Stimulated activated CD4-positive, alpha-beta T cell treated with anti-CD3 and anti-CD28 coated beads, Interleukin-15, amount 100 ng/mL, for 48 hours (primary cell): ENCODE results near the gene MXRA8.
"Not testable (repeated sequence)": the region's sequence is repeated elsewhere in the genome, so short reads cannot be mapped to it uniquely, and the experiment has no call there.

ENCODE experiments used
- DNase-seq, 2 donors: peaks; one replicate each; pipeline ENCODE4 v3.0.0-alpha.2; 2020; ENCODE audit warnings: low read depth in 2 of 2

The MXRA8 gene

GRCh38 chr1:1320666-1321448, 37.5 kb downstream of the MXRA8 start:
- no peak for DNase-seq

GRCh38 chr1:1319646-1319941, 38.8 kb downstream of the MXRA8 start:
- no peak for DNase-seq

- no peak for DNase-seq
Observed at GRCh38 chr1:1318777-1319645, 39.3 kb downstream of the MXRA8 start.

GRCh38 chr1:1318131-1318652, 40.2 kb downstream of the MXRA8 start:
- DNase-seq: no peak

GRCh38 chr1:1317420-1317819, 40.9 kb downstream of the MXRA8 start:
- DNase-seq: no peak

GRCh38 chr1:1316199-1316598, 42.2 kb downstream of the MXRA8 start:
- DNase-seq: not testable (repeated sequence)

- DNase-seq: no peak
Observed at GRCh38 chr1:1315435-1315954, 42.9 kb downstream of the MXRA8 start.

GRCh38 chr1:1314678-1315335, 43.5 kb downstream of the MXRA8 start:
- DNase-seq: no peak

- no peak for DNase-seq
Observed at GRCh38 chr1:1314237-1314586, 44.1 kb downstream of the MXRA8 start.

GRCh38 chr1:1313500-1314236, 44.7 kb downstream of the MXRA8 start:
- DNase-seq: no peak

- no peak for DNase-seq
Observed at GRCh38 chr1:1312450-1313314, 45.7 kb downstream of the MXRA8 start.

GRCh38 chr1:1311107-1312104, 46.9 kb downstream of the MXRA8 start:
- no peak for DNase-seq

- DNase-seq: no peak
Observed at GRCh38 chr1:1310476-1311053, 47.8 kb downstream of the MXRA8 start.

GRCh38 chr1:1310109-1310385, 48.3 kb downstream of the MXRA8 start:
- no peak for DNase-seq

GRCh38 chr1:1309251-1310108, 48.9 kb downstream of the MXRA8 start:
- no peak for DNase-seq

- DNase-seq: no peak
Observed at GRCh38 chr1:1308756-1309250, 49.6 kb downstream of the MXRA8 start.

GRCh38 chr1:1307923-1308755, 50.2 kb downstream of the MXRA8 start, which contains the start of the genes ACAP3 and PUSL1:
TSS of gene ACAP3 (minus strand) at chr1:1307930. CDS start at chr1:1307815, 115 bp downstream.
TSS of gene PUSL1 (plus strand) at chr1:1308597. CDS start at chr1:1308644, 47 bp downstream.
- DNase-seq: peak; percentile 82 to 85
